Measurements from ENCODE around the gene RASAL1.
"Not testable (repeated sequence)": the region's sequence is repeated elsewhere in the genome, so short reads cannot be mapped to it uniquely, and the experiment has no call there.

The RASAL1 gene

DNA sequence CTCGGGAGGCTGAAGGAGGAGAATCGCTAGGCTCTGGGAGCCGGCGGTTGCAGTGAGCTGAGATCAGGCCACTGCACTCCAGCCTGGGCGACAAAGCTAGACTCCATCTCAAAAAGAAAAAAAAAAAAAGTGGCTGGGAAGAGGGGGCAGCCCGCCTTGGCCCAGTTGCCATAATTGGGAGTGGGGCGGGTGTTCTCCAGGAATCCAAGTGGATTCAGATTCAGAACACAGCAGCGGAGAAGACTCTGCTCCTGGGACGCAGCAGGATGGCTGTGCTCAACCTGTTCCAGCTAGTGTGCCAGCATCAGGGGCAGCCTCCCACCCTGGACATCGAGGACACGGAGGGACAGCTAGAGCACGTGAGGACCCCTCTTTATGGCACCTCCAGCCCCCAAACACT, 19.5 kb upstream of the RASAL1 start:
- DNase-seq (ENCODE audit: insufficient read length, low spot score) (no peak), FAIRE-seq (no peak)
- TF ChIP-seq POLR2A (IDR thresholded peaks at IDR 0.05; ENCODE audit: low read depth, low read length): no peak

DNA sequence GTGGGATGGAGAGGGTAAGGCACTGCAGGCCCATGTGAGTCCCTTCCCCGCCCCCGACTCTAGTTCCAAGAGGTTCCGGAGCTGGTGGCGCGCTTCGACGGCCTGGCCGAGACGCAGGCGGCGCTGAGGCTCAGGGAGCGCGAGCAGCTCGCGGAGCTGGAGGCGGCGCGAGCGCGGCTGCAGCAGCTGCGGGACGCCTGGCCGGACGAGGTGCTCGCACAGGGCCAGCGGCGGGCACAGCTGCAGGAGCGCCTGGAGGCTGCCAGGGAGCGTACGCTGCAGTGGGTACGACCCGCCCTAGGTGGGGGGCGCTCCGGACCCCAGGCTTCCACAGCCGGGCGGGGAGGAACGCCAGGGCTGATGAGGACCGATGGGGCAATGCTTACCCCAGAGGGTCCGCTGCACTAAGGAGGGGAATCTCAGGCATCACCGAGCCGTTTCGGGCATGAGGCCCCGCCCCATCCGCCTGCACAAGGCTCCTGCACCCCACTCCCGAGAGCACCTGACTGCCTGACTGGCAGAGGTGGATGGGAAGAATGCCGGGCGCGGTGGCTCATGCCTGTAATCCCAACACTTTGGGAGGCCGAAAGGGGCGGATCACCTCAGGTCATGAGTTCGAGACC, 18.9 kb upstream of the RASAL1 start:
- FAIRE-seq (no peak), DNase-seq (ENCODE audit: insufficient read length, low spot score) (no peak)
- no peak for TF ChIP-seq POLR2A (IDR thresholded peaks at IDR 0.05; ENCODE audit: low read depth, low read length)

DNA sequence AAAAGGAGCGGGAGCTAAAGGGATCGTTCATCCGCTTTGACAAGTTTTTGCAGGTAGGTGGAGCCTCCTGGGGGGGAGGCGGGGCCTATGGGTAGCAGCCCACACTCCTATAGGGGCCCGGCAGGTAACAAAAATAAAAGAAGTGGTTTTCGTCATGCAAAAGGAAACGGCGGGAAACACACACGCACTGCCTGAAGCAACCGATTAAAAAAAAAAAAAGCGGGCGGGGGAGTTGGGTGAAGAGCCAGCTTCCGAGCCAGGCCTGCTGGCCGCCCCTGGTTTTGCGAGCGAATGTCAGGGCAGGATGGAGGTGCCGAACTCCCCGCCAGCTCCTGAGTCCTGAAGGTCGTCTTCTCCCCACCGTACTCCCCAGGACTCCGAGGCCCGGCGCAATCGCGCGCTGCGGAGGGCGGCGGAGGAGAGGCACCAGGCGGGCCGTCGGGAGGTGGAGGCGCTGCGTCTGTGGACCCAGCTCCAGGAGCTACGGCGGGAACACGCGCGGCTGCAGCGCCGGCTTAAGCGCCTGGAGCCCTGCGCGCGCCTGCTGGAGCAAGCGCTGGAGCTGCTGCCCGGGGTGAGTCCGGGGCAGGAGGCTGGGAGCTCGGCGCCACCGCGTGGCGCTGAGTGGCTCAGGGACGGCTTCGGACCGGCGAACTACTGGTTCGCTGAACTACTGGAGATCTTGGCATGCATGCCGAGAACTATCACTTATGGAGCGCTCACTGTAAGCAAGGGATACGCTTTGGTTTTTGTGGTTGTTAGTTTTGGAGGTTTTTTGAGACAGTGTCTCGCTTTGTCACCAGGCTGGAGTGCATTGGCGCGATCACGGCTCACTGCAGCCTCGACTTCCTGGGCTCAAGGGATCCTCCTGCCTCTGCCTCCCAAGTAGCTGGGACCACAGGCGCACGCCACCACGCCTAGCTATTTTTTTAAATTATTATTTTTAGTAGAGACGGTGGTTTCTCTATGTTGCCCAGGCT, 17.6 kb upstream of the RASAL1 start:
- DNase-seq (ENCODE audit: insufficient read length, low spot score) (no peak), FAIRE-seq (no peak)
- no peak for TF ChIP-seq POLR2A (IDR thresholded peaks at IDR 0.05; ENCODE audit: low read depth, low read length)

DNA sequence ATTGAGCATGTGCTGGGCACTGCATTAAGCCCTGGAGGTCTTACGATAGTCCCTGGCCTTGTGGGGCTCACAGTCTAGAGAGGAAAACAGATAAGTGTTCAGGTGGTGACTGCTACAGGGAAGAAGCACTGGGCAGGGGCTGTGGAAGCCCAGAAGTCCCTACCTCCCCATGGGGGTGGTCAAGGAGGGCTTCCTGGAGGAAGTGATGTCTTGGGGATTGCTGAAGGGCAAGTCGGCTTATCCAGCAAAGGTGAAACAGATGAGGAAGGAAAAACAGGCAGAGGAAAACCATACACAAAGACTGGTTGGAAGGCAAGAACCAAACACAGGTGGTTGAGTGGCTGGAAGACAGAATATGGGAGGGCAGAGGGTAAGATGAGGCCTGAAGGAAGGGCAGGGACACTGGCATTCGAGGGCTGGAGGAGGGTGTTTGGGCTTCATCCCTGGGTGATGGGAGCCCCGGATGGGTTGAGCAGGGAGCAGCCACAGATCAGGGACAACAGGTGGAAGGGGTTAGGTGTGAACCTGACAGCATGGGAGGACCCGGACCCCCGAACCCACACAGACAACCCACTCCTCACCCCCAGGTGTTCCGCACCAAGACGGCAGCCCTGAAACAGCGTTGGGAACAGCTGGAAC, 16.8 kb upstream of the RASAL1 start:
- no peak for TF ChIP-seq POLR2A (IDR thresholded peaks at IDR 0.05; ENCODE audit: low read depth, low read length)
- no peak for DNase-seq (ENCODE audit: insufficient read length, low spot score)
- no peak for FAIRE-seq

DNA sequence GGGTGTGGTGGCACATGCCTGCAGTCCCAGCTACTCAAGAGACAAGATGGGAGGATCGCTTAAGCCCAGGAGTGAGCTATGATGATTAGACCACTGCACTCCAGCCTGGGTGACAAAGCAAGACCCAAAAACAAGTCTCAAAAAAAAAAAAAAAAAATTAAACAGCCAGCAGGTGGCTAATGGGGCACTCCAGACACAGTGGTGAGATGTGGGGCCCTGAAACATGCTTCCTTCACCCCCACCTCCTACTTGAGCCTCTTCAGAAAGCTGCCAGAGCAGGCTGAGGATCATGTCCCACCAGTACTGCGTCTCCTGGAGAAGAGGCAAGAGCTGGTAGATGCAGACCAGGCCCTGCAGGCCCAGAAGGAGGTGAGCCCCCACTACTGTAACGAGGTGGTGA, 16.1 kb upstream of the RASAL1 start:
- FAIRE-seq: no peak
- TF ChIP-seq POLR2A (IDR thresholded peaks at IDR 0.05; ENCODE audit: low read depth, low read length): no peak
- DNase-seq (ENCODE audit: insufficient read length, low spot score): no peak

DNA sequence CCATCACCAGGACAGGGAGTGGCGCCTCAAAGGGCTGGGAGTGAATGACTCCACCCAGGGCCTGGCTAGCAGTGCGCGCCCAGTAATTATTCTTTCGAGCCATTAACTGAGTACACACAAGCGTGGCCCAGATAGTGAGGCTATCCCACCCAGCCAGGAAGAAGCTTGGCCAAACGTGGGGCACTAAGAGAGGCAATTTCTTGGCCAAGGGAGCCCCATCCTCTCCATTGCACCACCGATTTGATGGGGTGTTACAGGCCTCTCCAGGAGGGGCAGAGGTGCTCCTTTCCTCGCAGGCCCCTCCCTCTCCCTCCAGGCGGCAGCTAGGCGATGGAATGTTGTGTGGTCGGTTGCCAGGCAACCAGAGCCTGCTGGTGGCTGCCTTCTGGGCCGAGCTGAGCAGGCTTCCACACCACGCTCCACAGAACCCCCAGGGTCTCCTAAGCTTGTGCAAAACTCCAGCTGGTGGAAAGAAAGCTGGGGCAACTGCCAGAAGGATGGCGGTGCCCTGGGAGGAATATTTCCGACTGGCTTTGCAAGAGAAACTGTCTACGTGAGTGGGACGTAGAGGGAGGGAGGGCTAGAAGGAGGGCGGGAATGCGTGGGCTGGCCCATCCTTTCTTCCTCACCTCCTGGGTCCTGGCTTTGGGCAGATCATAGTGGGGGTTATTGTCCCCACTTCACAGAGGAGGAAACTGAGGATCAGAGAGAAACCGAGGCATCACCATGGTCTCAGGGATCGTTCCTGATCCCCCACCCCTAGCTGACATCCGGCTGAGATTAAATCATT, 14.0 kb upstream of the RASAL1 start, which contains the start of gene CFAP73:
TSS of gene CFAP73 (plus strand) at position 364 of the 790 bp plus-strand sequence. CDS start at position 498, 134 bp downstream.
- no peak for TF ChIP-seq POLR2A (IDR thresholded peaks at IDR 0.05; ENCODE audit: low read depth, low read length)
- DNase-seq (ENCODE audit: insufficient read length, low spot score): peak; percentile 98
- FAIRE-seq: no peak

DNA sequence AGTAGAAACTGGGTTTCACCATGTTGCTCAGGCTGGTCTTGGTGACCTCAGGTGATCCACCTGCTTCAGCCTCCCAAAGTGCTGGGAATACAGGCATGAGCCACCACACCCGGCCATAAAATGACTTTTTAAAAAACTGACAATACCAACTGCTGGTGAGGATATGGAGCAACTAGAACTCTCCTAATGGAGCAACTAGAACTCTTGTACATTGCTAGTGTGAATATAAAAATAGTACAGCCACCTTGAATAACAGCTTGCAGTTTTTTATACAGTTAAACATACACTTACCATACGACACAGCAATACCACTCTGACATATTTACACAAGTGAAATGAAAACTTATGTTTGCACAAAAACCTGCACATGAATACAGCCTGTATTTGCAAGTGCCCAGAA, 11.4 kb upstream of the RASAL1 start:
- DNase-seq (ENCODE audit: insufficient read length, low spot score): no peak
- TF ChIP-seq POLR2A (IDR thresholded peaks at IDR 0.05; ENCODE audit: low read depth, low read length): no peak
- no peak for FAIRE-seq

DNA sequence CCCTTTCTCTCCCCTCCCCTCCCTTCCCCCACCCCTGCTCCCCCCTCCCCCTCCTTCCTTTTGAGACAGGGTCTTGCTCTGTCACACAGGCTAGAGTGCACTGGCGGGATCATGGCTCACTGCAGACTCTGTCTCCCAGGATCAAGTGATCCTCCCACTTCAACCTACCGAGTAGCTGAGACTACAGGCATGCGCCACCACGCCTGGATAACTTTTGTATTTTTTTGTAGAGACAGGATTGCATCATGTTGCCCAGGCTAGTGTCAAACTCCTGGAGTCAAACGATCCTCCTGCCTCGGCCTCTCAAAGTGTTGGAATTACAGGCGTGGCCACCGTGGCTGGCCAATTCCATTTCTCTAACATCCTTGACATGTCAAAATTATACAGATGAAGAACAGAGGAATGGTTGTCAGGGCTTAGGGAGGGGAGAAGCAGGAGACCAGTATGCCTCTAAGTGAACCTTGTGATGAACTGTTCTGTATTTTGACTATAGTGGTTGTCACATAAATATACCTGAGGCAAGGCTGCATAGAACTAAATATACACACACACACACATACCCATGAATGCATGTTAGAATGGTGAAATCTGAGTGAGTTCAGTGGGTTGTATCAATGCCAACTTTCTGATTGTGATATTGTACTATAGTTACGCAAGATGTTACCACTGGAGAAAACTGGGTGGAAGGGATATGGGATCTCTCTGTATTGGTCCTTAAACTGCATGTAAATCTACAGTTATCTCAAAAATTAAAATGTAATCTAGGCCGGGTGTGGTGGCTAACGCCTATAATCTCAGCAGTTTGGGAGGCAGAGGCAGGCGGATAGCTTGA, 10.4 kb upstream of the RASAL1 start:
- FAIRE-seq (no peak), DNase-seq (ENCODE audit: insufficient read length, low spot score) (no peak)
- no peak for TF ChIP-seq POLR2A (IDR thresholded peaks at IDR 0.05; ENCODE audit: low read depth, low read length)

DNA sequence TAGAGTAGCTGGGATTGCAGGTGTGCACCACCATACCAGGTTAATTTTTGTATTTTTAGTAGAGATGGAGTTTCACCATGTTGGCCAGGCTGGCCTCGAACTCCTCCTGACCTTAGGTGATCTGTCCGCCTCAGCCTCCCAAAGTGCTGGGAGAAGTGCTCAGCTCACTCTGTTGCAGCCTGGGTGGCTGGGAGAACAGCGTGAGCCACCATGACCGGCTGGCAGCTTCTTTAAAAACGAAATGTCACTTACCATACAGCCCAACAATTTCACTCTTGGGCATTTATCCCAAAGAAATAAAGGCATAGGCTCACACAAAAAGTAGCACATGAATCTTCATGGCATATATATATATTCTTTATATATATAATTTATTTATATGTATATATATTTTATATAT, 9.2 kb upstream of the RASAL1 start:
- FAIRE-seq: no peak
- TF ChIP-seq POLR2A (IDR thresholded peaks at IDR 0.05; ENCODE audit: low read depth, low read length): no peak

DNA sequence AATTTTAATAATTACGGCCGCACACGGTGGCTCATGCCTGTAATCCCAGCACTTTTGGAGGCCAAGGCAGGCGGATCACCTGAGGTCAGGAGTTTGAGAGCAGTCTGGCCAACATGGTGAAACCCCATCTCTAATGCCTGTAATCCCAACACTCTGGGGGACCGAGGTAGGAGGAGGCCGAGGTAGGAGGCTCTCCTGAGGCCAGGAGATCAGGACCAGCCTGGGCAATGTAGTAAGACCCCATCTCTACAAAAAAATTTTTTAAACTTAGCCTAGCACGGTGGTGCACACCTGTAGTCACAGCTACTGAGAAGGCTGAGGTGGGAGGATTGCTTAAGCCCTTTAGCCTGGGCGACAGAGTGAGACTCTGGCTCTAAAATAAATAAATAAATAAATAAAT, 8.4 kb upstream of the RASAL1 start:
- no peak for TF ChIP-seq POLR2A (IDR thresholded peaks at IDR 0.05; ENCODE audit: low read depth, low read length)
- no peak for FAIRE-seq

More for the DNA sequence above, 9.2 kb upstream of the RASAL1 start:
- DNase-seq (ENCODE audit: insufficient read length, low spot score): no peak

DNA sequence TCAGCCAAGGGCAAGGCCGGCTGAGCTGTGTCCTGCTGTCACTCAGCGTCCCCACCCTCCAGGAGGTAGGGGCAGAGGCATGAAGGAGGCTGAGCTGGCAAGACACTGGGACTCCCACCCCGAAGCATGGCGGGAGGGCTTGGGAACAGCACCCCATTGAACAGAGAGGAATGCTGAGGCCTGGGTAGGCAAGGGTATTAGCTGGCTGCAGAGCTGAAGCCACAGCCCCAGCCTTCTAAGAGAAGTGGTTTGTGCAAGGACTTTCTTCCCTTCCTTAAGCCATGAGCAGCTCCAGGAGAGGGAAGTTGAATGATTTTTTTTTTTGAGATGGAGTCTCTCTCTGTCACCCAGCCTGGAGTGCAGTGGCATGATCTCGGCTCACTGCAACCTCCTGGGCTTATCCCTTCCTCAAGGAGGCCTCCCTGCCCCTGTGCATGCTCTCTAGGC, 7.3 kb upstream of the RASAL1 start:
- no peak for FAIRE-seq
- DNase-seq (ENCODE audit: insufficient read length, low spot score): no peak
- TF ChIP-seq POLR2A (IDR thresholded peaks at IDR 0.05; ENCODE audit: low read depth, low read length): no peak

More for the DNA sequence above, 8.4 kb upstream of the RASAL1 start:
- DNase-seq (ENCODE audit: insufficient read length, low spot score): no peak

DNA sequence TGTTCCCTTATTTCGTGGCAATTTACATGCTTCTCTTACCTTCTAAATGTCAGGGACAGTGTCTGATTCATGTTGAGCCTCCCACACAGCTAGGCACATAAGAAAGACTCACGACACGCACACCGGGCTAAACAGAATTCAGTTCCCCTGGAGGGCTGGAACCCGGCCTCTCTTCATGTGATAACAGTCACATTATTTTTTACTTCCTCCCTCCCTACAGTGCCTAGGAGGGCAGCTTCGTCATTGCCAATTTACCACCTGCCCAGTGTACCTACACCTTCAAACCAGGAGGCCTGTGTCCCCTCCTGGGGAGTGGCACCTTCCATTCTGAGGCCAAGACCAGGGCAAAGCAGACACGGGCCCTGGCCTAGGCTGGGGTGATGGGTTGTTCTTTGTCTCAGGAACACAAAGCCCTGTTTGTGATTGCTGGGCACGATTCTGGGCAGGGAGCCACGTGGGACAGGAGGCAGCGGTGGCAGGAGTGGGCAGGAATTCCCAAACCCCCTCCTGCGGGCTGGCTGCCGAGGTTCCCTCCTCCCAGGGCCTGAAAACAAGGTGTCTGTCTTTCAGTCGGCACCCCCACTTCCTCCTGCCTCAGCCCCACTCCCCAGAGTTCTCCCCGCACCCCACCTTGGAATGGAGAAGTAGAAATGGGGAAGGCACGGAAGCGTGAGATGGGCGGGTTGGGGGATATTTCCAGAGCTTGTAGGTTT, 6.8 kb upstream of the RASAL1 start:
- DNase-seq (ENCODE audit: insufficient read length, low spot score): no peak
- no peak for FAIRE-seq
- no peak for TF ChIP-seq POLR2A (IDR thresholded peaks at IDR 0.05; ENCODE audit: low read depth, low read length)

DNA sequence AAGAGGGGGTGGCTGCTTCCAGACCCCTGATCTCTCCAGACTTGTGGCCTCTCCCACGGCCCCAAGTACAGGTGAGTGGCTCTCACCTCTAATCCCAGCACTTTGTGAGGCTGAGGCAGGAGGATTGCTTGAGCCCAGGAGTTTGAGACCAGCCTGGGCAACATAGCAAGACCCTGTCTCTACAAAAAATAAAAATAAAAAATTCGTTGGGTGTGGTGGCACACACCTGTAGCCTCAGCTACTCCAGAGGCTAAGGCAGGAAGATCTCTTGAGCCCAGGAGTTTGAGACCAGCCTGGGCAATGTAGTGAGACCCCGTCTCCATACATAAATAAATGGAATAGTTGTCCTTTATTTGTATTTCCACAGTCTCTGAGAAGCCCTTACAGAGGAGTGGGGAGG, 6.2 kb upstream of the RASAL1 start:
- FAIRE-seq; DNase-seq (ENCODE audit: insufficient read length, low spot score): not testable (repeated sequence)
